GM13976 (cell line): ENCODE results near the gene APBB1IP.

Source experiments
- DNase-seq: peaks from one replicate; pipeline ENCODE4 v3.0.0; 2012; ENCODE audit warnings: low spot score
- in situ Hi-C: fragments of 300-500 bp; cut with MboI; formaldehyde crosslinking; loops from one replicate; pipeline ENCODE4 v1.12.0; 2022; ENCODE audit warnings: low sequenced_read_pairs, mixed read lengths, inconsistent platforms; ENCODE audit not compliant: unreplicated experiment
- TF ChIP-seq, protein P1 (sequence below): IDR thresholded peaks from 2 replicates; pipeline ENCODE4 v1.5.1; 2012; ENCODE audit warnings: borderline replicate concordance, mild to moderate bottlenecking; ENCODE audit not compliant: insufficient read depth; ENCODE audit errors: extremely low read depth, missing control alignments, control extremely low read depth

The APBB1IP gene

GRCh38 chr10:26481914-26482550, 43.9 kb downstream of the APBB1IP start:
- TF ChIP-seq, protein P1, sequence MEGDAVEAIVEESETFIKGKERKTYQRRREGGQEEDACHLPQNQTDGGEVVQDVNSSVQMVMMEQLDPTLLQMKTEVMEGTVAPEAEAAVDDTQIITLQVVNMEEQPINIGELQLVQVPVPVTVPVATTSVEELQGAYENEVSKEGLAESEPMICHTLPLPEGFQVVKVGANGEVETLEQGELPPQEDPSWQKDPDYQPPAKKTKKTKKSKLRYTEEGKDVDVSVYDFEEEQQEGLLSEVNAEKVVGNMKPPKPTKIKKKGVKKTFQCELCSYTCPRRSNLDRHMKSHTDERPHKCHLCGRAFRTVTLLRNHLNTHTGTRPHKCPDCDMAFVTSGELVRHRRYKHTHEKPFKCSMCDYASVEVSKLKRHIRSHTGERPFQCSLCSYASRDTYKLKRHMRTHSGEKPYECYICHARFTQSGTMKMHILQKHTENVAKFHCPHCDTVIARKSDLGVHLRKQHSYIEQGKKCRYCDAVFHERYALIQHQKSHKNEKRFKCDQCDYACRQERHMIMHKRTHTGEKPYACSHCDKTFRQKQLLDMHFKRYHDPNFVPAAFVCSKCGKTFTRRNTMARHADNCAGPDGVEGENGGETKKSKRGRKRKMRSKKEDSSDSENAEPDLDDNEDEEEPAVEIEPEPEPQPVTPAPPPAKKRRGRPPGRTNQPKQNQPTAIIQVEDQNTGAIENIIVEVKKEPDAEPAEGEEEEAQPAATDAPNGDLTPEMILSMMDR, result no peak
- in situ Hi-C loops, result no loop called here
- DNase-seq, result no peak

DNA sequence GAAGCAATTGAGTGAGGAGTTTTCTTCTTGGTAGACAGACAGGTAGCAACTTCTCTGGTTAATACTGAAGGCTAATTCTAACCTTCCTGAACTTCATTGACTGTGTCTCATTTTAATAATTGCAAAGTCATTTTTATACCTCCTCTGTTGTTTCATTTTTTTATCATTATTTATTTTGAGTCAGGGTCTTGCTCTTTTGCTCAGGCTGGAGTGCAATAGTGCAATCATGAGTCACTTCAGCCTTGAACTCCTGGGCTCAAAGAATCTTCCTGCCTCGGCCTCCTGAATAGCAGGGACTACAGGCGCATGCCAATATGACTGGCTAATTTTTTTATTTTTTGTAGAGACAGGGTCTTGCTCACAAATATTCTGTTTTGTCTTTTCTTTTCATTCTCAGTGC, 45.4 kb downstream of the APBB1IP start:
- in situ Hi-C loops, result no loop called here
- TF ChIP-seq, protein P1, result no peak
- DNase-seq, result no peak

- TF ChIP-seq, protein P1, result no peak
- in situ Hi-C loops, result no loop called here
These were observed 47.2 kb downstream of the APBB1IP start for GRCh38 chr10:26485150-26485941.

DNA sequence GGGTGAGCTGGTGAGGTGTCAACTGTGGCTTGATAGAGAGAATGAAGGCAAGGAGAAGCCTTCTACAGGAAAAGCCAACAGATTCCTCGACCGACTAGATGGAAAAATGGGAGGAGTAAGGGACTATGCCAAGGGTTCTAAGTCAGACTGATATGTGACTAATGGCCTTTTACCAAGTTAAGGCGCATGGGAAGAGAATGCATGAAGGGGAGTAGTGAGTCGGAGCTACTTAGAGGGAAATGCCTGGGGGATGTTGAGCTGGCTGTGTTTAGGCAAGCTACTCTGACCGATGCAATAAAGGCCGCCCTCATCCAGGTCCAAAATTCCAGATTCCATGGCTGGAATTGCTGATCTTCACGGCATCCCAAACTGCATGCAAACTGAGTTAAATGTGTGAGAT, 48.2 kb downstream of the APBB1IP start:
- in situ Hi-C loops, result no loop called here
- no peak for DNase-seq
- TF ChIP-seq, protein P1, result no peak

More at GRCh38 chr10:26485150-26485941, 47.2 kb downstream of the APBB1IP start:
- DNase-seq, result no peak

DNA sequence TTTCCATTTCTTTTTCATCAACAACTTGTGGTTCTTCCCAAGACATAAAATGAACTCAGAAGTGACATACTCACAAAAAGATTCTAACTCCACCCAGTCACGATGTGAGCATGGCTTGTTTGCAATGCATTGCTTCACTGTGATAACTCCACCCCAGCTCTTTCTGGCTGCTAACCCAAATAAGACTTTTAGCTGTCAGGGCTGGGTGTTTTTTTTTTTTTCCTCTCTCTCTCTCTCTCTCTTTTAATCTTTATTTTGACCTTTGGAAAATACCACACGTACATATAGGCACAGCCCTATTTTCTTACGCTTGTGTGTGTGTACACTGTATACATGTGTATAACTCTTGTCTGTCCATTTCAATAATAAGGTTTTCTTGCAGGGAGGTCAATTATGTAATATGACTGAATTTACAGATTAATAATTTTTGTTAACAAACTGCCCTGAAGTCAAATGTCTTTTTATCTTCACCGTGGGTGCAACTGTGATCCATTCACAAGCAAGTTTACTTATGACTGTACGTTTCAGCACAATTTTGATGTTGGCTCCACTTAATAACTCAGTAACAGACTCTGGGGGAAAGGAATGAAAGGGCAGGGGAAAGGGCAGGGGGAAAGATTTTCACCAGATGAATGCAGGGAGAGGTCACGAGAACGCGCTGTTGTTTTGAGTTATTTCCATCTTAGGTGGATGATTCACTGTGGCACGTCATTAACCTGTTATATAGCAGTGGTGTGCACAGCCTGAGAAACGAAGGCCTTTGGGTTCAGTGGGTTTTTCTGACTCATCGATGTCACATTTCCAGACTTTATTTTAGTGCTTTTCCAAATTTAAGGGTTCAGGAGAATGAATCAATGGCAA, 49.1 kb downstream of the APBB1IP start:
- in situ Hi-C loops, result no loop called here
- TF ChIP-seq, protein P1, result no peak
- peak; percentile 54 for DNase-seq

DNA sequence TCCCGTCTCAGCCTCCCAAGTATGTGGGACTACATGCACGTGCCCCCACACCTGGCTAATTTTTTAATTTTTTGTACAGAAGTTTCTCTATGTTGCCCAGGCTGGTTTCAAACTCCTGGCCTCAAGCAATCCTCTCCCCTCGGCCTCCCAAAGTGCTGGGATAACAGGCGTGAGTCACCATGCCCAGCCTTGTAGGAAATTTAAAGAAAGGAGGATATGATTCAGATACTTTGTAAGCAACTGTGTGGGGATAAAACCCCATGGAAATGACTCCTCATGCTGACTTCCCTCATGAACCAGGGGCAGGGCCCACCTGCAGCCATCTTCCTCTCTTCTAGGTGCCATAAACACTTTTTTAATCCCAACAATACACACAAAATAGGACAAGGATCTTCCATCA, 50.2 kb downstream of the APBB1IP start:
- no peak for DNase-seq
- TF ChIP-seq, protein P1, result no peak
- in situ Hi-C loops, result no loop called here
